ENCODE measurements around the gene ARID1A.

- no peak for TF ChIP-seq JUND (IDR thresholded peaks at IDR 0.05; ENCODE audit: low read length)
- no peak for TF ChIP-seq POLR2A (IDR thresholded peaks at IDR 0.05; ENCODE audit: control extremely low read depth in 1 of 2, low read depth in 2 of 2, low read length in 2 of 2)
- no peak for TF ChIP-seq POLR2AphosphoS5 (IDR thresholded peaks at IDR 0.05; ENCODE audit: low read depth, low read length)
- TF ChIP-seq, protein P1, sequence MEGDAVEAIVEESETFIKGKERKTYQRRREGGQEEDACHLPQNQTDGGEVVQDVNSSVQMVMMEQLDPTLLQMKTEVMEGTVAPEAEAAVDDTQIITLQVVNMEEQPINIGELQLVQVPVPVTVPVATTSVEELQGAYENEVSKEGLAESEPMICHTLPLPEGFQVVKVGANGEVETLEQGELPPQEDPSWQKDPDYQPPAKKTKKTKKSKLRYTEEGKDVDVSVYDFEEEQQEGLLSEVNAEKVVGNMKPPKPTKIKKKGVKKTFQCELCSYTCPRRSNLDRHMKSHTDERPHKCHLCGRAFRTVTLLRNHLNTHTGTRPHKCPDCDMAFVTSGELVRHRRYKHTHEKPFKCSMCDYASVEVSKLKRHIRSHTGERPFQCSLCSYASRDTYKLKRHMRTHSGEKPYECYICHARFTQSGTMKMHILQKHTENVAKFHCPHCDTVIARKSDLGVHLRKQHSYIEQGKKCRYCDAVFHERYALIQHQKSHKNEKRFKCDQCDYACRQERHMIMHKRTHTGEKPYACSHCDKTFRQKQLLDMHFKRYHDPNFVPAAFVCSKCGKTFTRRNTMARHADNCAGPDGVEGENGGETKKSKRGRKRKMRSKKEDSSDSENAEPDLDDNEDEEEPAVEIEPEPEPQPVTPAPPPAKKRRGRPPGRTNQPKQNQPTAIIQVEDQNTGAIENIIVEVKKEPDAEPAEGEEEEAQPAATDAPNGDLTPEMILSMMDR (IDR thresholded peaks at IDR 0.05; ENCODE audit: control extremely low read depth in 1 of 3, insufficient read depth in 1 of 3, low read depth in 1 of 3, low read length in 3 of 3) = no peak
- TF ChIP-seq EP300 (IDR thresholded peaks at IDR 0.05; ENCODE audit: borderline replicate concordance in 1 of 2, low read depth in 2 of 2, low read length in 2 of 2) = no peak
- no peak for TF ChIP-seq EGR1 (IDR thresholded peaks at IDR 0.05; ENCODE audit: borderline replicate concordance, low read depth, low read length)
- TF ChIP-seq KDM5A (IDR thresholded peaks at IDR 0.05; ENCODE audit: low read length) = no peak
- no peak for TF ChIP-seq EZH2 (IDR thresholded peaks at IDR 0.05; ENCODE audit: low read depth, low read length, severe bottlenecking)
- TF ChIP-seq CBX5 (IDR thresholded peaks at IDR 0.05; ENCODE audit: low read depth, low read length) = no peak
- no peak for TF ChIP-seq JUN (IDR thresholded peaks at IDR 0.05; ENCODE audit: low read depth, low read length)
- TF ChIP-seq YY1 (IDR thresholded peaks at IDR 0.05; ENCODE audit: low read depth, low read length) = no peak
- TF ChIP-seq TEAD4 (IDR thresholded peaks at IDR 0.05; ENCODE audit: low read depth, low read length) = no peak
Observed at GRCh38 chr1:26700711-26701110, 4.9 kb downstream of the ARID1A start.

All from H1 (cell line).